Glutamatergic neuron (in vitro differentiated cells): ENCODE data around the gene SUN5. TPM values are rescaled to one million over a fixed set of nuclear protein-coding genes. Genes with fewer than 3 reads are reported as not detected.

Source experiments
- DNase-seq: peaks from one replicate; pipeline ENCODE4 v3.0.0; 2022
- H3K27ac Mint-ChIP-seq: one replicate; pipeline ENCODE4 v1.8.0; 2020; ENCODE audit warnings: mild to moderate bottlenecking, mixed read lengths, inconsistent platforms; ENCODE audit not compliant: unreplicated experiment
- H3K27me3 Mint-ChIP-seq: one replicate; pipeline ENCODE4 v1.8.0; 2020; ENCODE audit warnings: mild to moderate bottlenecking, moderate library complexity, mixed read lengths, inconsistent platforms; ENCODE audit not compliant: unreplicated experiment
- H3K36me3 Mint-ChIP-seq: one replicate; pipeline ENCODE4 v1.8.0; 2020; ENCODE audit warnings: mild to moderate bottlenecking, mixed read lengths, inconsistent platforms; ENCODE audit not compliant: unreplicated experiment
- H3K4me1 Mint-ChIP-seq: one replicate; pipeline ENCODE4 v1.8.0; 2020; ENCODE audit warnings: mild to moderate bottlenecking, low read depth, mixed read lengths, inconsistent platforms; ENCODE audit not compliant: unreplicated experiment
- H3K4me3 Mint-ChIP-seq: one replicate; pipeline ENCODE4 v1.8.0; 2020; ENCODE audit warnings: mild to moderate bottlenecking, mixed read lengths, inconsistent platforms; ENCODE audit not compliant: unreplicated experiment
- H3K9me3 Mint-ChIP-seq: one replicate; pipeline ENCODE4 v1.8.0; 2020; ENCODE audit warnings: mild to moderate bottlenecking, moderate library complexity, mixed read lengths, inconsistent platforms; ENCODE audit not compliant: unreplicated experiment
- total RNA-seq: library from RNA; stranded (reverse); fragmentation: NEBNext Ultra II Directional; extraction: Animal tissue kit (Norgen Biotek cat#: 25700); gene quantifications from one replicate; pipeline ENCODE4 v1.2.1, GENCODE V29; 2021; ENCODE audit not compliant: unreplicated experiment
- TF ChIP-seq, protein P1 (sequence below): fragments of 200-600 bp; sonication (generic); IDR thresholded peaks from one replicate; pipeline ENCODE4 v1.5.0; 2021; ENCODE audit not compliant: partially characterized antibody, unreplicated experiment

SUN5 gene
- total RNA-seq, 1 donor from 2014 or later: not detected

DNA sequence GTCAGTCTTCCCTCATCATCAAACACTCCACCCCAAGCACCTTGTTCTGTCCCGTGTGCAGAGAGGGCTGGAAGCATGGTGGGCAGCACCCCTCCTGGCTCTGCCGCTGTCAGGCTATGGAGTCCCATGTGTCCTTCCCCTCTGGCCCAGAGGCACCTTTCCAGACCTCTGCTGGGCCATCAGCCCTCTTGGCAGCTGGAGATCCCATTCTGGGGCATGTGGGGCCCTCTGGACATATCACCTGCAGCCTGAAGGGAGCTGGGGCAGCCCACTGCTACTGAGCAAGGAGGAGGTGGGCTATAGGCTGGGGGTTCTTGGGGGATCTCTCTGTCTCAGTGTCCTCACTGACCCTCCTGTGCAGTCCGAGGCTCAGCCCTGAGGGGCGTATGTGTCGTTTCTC lies 42.2 kb downstream of the SUN5 start:
- Mint-ChIP-seq H3K27ac (no peak overlapping the region), H3K36me3 (peaks cover 11% of the 10 kb centered on the region), H3K9me3 (peaks cover 5% of the 10 kb centered on the region), H3K27me3 (peaks cover 5% of the 10 kb centered on the region), H3K4me3 (no peak overlapping the region), H3K4me1 (no peaks in the 10 kb centered on the region)
- TF ChIP-seq, protein P1, sequence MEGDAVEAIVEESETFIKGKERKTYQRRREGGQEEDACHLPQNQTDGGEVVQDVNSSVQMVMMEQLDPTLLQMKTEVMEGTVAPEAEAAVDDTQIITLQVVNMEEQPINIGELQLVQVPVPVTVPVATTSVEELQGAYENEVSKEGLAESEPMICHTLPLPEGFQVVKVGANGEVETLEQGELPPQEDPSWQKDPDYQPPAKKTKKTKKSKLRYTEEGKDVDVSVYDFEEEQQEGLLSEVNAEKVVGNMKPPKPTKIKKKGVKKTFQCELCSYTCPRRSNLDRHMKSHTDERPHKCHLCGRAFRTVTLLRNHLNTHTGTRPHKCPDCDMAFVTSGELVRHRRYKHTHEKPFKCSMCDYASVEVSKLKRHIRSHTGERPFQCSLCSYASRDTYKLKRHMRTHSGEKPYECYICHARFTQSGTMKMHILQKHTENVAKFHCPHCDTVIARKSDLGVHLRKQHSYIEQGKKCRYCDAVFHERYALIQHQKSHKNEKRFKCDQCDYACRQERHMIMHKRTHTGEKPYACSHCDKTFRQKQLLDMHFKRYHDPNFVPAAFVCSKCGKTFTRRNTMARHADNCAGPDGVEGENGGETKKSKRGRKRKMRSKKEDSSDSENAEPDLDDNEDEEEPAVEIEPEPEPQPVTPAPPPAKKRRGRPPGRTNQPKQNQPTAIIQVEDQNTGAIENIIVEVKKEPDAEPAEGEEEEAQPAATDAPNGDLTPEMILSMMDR: no peak
- DNase-seq: no peak

DNA sequence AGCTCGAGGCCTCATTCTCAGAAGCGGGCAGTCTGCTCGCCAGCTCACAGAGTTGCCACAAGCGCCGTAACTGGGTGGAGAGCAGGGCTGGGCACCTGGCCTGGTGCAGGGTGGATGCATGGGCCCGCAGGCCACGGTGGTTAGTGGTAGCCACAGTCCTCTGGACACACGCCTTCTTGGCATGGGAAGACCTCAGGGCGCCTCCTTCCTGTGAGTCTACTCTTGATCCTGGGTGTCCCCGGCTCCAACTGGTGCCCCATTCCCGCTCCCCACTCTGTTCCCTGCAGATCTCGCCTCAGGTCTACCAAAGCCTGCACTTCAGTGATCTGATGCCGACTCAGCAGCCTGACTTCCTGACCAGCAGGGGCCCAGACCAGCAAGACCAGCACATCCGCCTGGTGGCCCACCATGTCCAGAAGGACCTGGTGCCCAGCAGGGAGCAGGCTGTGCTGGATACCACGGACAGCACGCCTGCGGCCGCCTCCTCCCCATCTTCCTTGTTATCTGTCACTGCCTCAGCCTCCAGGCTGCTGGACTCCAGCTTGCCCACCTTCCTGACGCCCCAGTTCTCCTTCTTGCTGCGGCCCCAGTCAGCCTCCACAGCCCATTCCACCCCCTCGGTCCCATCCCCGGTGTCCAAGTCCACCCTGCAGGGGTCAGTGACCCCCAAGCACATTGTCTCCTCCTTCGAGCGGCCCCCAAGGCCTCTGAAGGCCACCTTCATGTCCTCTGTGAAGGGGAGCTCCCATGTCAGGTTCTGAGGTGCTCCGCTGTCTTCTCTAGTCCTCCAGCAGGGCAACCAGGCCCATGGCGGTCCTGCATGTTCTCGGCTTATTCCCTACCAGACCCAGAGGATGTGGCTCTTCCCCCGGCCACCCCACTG lies 43.1 kb downstream of the SUN5 start:
- H3K36me3 Mint-ChIP-seq: peaks cover 11% of the 10 kb centered on the region
- H3K4me3 Mint-ChIP-seq: no peak overlapping the region
- no peak overlapping the region for H3K27ac Mint-ChIP-seq
- TF ChIP-seq, protein P1: no peak
- peaks cover 5% of the 10 kb centered on the region for H3K27me3 Mint-ChIP-seq
- no peaks in the 10 kb centered on the region for H3K4me1 Mint-ChIP-seq
- H3K9me3 Mint-ChIP-seq: peaks cover 9% of the 10 kb centered on the region
- DNase-seq: no peak

DNA sequence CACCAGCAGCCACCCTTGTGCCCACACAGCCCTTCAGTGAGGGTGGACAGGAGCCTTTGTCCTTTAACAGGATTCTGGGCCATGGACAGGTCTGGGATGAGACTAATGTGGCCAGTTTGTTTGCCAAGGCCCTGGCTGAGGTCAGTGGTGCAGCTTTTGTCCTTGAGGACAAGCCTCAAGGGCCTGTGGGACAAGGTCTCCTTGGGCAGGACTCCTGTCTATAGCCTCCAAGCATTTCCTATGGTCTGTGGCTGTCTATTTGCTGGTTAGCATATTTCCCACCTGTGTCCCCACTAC lies 44.1 kb downstream of the SUN5 start:
- Mint-ChIP-seq H3K9me3 (peaks cover 9% of the 10 kb centered on the region), H3K4me3 (no peak overlapping the region), H3K27ac (no peak overlapping the region), H3K4me1 (no peaks in the 10 kb centered on the region), H3K36me3 (peaks cover 11% of the 10 kb centered on the region), H3K27me3 (peaks cover 5% of the 10 kb centered on the region)
- TF ChIP-seq, protein P1: no peak
- DNase-seq: no peak

DNA sequence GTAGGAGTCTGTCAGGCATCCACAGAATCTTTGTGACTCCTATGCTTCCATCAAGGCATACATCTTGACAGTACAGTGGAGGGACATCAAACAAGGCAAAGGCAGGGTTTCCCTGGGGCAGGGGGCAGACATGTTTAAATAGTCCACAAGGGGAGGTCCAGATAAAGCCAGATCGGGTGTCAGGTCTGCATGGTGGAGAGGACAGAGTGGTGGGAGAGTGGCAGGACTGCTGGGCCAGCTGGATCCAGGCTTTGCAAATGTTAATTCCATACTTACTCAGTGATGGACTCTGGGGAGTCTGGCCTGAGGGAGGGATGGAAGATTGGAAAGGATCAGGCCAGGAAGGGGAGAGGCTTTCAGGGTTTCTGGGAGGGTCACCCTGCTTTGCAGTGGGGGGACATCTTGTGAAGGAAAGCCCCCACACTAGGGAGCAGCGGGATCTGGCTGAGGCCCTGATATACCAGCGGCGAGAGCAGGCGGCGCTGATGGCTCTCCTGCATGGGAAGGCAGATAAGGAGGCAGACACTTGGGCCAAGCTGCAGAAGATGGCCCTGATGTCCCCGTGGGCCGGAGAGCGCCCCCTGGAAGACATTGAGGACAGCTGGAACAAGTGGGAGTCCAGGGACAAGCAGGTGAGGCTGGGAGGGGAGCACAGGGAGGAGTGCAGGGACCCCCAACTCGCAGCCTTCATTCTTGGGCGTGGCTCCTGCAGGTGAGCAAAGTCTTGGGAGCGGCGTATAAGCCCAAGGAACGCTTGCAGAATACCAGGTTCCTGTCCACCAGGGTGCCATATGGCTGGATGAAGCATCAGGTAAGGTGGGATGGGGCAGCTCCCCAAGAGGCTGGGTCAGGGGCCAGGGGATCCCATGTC lies 44.6 kb downstream of the SUN5 start:
- H3K27me3 Mint-ChIP-seq: peaks cover 5% of the 10 kb centered on the region
- no peaks in the 10 kb centered on the region for H3K4me1 Mint-ChIP-seq
- H3K27ac Mint-ChIP-seq: no peak overlapping the region
- no peak overlapping the region for H3K4me3 Mint-ChIP-seq
- TF ChIP-seq, protein P1: no peak
- H3K9me3 Mint-ChIP-seq: peaks cover 9% of the 10 kb centered on the region
- H3K36me3 Mint-ChIP-seq: peaks cover 11% of the 10 kb centered on the region
- DNase-seq: no peak

DNA sequence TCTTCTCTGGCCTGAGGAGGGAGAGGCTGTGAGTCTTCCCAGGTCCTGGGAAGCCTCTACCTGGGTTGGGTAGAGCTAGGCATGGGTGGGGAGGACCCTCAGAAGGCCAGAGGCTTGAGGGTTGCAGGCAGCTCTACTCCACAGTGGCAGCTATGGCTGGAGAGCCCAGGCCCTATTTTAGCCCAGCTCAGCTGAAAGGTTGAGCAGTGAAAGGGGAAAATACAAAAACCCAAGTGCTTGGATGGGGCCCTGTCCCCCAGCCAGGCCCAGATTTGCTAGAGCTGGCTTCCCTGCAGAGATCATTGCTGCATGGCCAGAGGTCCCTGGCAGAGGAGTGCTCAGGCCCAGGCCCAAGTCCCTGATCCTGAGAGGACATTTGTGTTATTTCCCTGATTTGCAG lies 45.7 kb downstream of the SUN5 start:
- DNase-seq: no peak
- peaks cover 9% of the 10 kb centered on the region for H3K9me3 Mint-ChIP-seq
- peaks cover 4% of the 10 kb centered on the region for H3K27me3 Mint-ChIP-seq
- H3K36me3 Mint-ChIP-seq: peaks cover 11% of the 10 kb centered on the region
- no peak overlapping the region for H3K4me3 Mint-ChIP-seq
- TF ChIP-seq, protein P1: no peak
- H3K4me1 Mint-ChIP-seq: no peaks in the 10 kb centered on the region
- H3K27ac Mint-ChIP-seq: no peak overlapping the region
